Activated T-helper 9 cell treated with anti-CD3 and anti-CD28 coated beads, Interleukin-2, amount 50 U/mL, for 16 hours (primary cell): ENCODE measurements around the gene SERPINB8.

ENCODE experiments used
- DNase-seq: peaks from one replicate; pipeline ENCODE4 v3.0.0-alpha.2; 2020; ENCODE audit warnings: low read depth

Gene SERPINB8

GRCh38 chr18:63965716-63966330 is 4.1 kb upstream of the SERPINB8 start:
- no peak for DNase-seq

- DNase-seq = no peak
Observed at GRCh38 chr18:63970809-63971205, 926 bp downstream of the SERPINB8 start.

GRCh38 chr18:63971320-63972001 is 1.6 kb downstream of the SERPINB8 start:
- no peak for DNase-seq

GRCh38 chr18:63972002-63972376 is 2.1 kb downstream of the SERPINB8 start:
- DNase-seq = no peak

- DNase-seq = no peak
Observed at GRCh38 chr18:63974991-63975390, 5.1 kb downstream of the SERPINB8 start.

- no peak for DNase-seq
Observed at GRCh38 chr18:63975628-63976027, 5.7 kb downstream of the SERPINB8 start.

GRCh38 chr18:63977040-63977439 is 7.2 kb downstream of the SERPINB8 start:
- DNase-seq = no peak

- no peak for DNase-seq
Observed at GRCh38 chr18:63979409-63979920, 9.6 kb downstream of the SERPINB8 start.

GRCh38 chr18:63980027-63980426 is 10.1 kb downstream of the SERPINB8 start:
- no peak for DNase-seq

GRCh38 chr18:63980896-63981460 is 11.1 kb downstream of the SERPINB8 start:
- DNase-seq = no peak

- no peak for DNase-seq
Observed at GRCh38 chr18:63981719-63982118, 11.8 kb downstream of the SERPINB8 start.

GRCh38 chr18:63982361-63982760 is 12.5 kb downstream of the SERPINB8 start:
- DNase-seq = no peak

GRCh38 chr18:63986885-63987284 is 17.0 kb downstream of the SERPINB8 start:
- no peak for DNase-seq

- DNase-seq = no peak
Observed at GRCh38 chr18:63987743-63988142, 17.9 kb downstream of the SERPINB8 start.

- DNase-seq = no peak
Observed at GRCh38 chr18:63992751-63993150, 22.9 kb downstream of the SERPINB8 start.

GRCh38 chr18:63994783-63995399 is 25.0 kb downstream of the SERPINB8 start:
- DNase-seq = no peak

- DNase-seq = no peak
Observed at GRCh38 chr18:63997041-63997440, 27.2 kb downstream of the SERPINB8 start.

GRCh38 chr18:63997606-63998005 is 27.7 kb downstream of the SERPINB8 start:
- no peak for DNase-seq

- no peak for DNase-seq
Observed at GRCh38 chr18:63999871-64000270, 30.0 kb downstream of the SERPINB8 start.

GRCh38 chr18:64002581-64002980 is 32.7 kb downstream of the SERPINB8 start:
- no peak for DNase-seq

GRCh38 chr18:64009305-64009704 is 39.4 kb downstream of the SERPINB8 start:
- DNase-seq = no peak

GRCh38 chr18:64011513-64011912 is 41.6 kb downstream of the SERPINB8 start:
- no peak for DNase-seq

- no peak for DNase-seq
Observed at GRCh38 chr18:64017870-64018269, 48.0 kb downstream of the SERPINB8 start.
